Upper lobe of left lung (tissue), 4 donors: ENCODE results near the gene FBXW11.
A peak's percentile ranks its signal among the peaks of the same experiment; 100 is the strongest.

Experiments
- EP300 ChIP-seq, 4 donors: sonication (generic); formaldehyde crosslinking; IDR thresholded peaks; one replicate each; pipeline ENCODE4 v1.5.1; 2017; ENCODE audit warnings: antibody characterized with exemption in 4 of 4, control low read depth in 2 of 4
- POLR2AphosphoS5 ChIP-seq, 2 donors: sonication (generic); formaldehyde crosslinking; IDR thresholded peaks; one replicate each; pipeline ENCODE4 v1.5.1; 2017; ENCODE audit warnings: antibody characterized with exemption in 2 of 2
- TF ChIP-seq, protein P1 (sequence below), 6 experiments: fragments of 450-650 bp in 4 of 6; fragments of 200-600 bp in 2 of 6; sonication (generic) in 2 of 6; IDR thresholded peaks; one replicate each; pipeline ENCODE4 v1.5.1; 2016 to 2019; ENCODE audit warnings: antibody characterized with exemption in 6 of 6

DNA sequence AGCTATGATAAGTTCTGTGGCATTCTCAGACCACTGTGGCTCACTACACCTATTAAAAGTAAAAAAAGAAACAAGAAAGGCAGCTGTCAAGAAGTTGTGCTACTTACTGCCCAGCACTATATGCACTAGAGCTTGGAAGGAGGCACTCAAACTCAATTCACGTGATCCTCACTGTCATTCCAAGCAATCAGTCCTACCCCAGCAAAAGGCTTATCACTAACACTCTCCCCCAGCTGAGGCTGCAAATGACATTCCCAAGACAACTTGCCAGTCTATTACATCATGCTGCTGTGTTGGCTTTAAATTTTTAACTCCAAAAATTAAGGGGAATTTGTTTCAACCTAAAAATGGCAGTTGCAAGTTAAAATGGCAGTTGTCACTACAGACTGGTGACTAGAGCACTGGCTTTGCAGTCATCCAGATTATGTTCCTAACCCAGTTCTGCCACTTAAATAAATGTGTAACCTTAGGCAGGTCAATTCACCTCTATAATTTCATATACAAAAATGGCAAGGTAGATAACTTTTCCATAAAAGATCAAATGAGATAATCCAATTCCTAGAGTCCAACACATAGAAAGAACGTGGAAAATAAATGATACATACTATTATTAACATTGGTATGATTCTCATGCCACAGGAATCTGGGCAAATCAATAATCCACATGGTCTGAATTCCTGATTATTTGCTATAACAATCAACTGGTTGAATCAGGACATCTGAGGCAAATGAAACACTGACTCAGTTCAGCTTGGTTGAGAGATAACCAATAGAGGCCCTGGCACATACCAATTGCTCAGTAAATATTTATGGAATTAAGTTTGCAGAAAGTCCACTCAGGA, 52.4 kb downstream of the FBXW11 start:
- TF ChIP-seq POLR2AphosphoS5 (IDR thresholded peaks at IDR 0.05) (no peak), EP300 (IDR thresholded peaks at IDR 0.05) (peak in 1 of 4 donors; percentile 9)
- TF ChIP-seq, protein P1, sequence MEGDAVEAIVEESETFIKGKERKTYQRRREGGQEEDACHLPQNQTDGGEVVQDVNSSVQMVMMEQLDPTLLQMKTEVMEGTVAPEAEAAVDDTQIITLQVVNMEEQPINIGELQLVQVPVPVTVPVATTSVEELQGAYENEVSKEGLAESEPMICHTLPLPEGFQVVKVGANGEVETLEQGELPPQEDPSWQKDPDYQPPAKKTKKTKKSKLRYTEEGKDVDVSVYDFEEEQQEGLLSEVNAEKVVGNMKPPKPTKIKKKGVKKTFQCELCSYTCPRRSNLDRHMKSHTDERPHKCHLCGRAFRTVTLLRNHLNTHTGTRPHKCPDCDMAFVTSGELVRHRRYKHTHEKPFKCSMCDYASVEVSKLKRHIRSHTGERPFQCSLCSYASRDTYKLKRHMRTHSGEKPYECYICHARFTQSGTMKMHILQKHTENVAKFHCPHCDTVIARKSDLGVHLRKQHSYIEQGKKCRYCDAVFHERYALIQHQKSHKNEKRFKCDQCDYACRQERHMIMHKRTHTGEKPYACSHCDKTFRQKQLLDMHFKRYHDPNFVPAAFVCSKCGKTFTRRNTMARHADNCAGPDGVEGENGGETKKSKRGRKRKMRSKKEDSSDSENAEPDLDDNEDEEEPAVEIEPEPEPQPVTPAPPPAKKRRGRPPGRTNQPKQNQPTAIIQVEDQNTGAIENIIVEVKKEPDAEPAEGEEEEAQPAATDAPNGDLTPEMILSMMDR (IDR thresholded peaks at IDR 0.05), result no peak
